Mesenchymal stem cell (in vitro differentiated cells and primary cell): ENCODE measurements around the gene ZNF74.

Source experiments
- DNase-seq: peaks from one replicate; pipeline ENCODE4 v3.0.0-alpha.2; 2013
- H2AFZ ChIP-seq: one replicate; pipeline ENCODE4 v1.6.1; 2013; ENCODE audit warnings: low read depth, mild to moderate bottlenecking, control low read depth, inconsistent platforms, low read length, moderate library complexity
- H2AK5ac ChIP-seq: 2 replicates; pipeline ENCODE4 v1.6.1; 2013; ENCODE audit warnings: low read length, moderate library complexity, mild to moderate bottlenecking, inconsistent platforms; ENCODE audit not compliant: severe bottlenecking
- H2BK120ac ChIP-seq: one replicate; pipeline ENCODE4 v1.6.1; 2013; ENCODE audit warnings: low read depth, mild to moderate bottlenecking, inconsistent platforms, low read length, moderate library complexity
- H2BK12ac ChIP-seq, 2 experiments: one replicate each; pipeline ENCODE4 v1.6.1; 2013; ENCODE audit warnings: inconsistent platforms in 2 of 2, low read length in 2 of 2, mild to moderate bottlenecking in 2 of 2, moderate library complexity in 2 of 2, control low read depth in 1 of 2
- H2BK15ac ChIP-seq: one replicate; pipeline ENCODE4 v1.6.1; 2013; ENCODE audit warnings: mild to moderate bottlenecking, low read depth, inconsistent platforms; ENCODE audit not compliant: poor library complexity, severe bottlenecking
- H2BK5ac ChIP-seq: 2 replicates; pipeline ENCODE4 v1.6.1; 2013; ENCODE audit warnings: low read depth, mild to moderate bottlenecking, low read length, control low read depth, inconsistent platforms; ENCODE audit not compliant: poor library complexity, severe bottlenecking
- H3K14ac ChIP-seq, 2 experiments: one replicate each; pipeline ENCODE4 v1.6.1; 2013; ENCODE audit warnings: inconsistent platforms in 2 of 2, low read length in 2 of 2, control low read depth in 1 of 2, mild to moderate bottlenecking in 1 of 2, moderate library complexity in 1 of 2
- H3K18ac ChIP-seq, 2 experiments: one replicate each; pipeline ENCODE4 v1.6.1; 2013; ENCODE audit warnings: inconsistent platforms in 2 of 2, low read length in 2 of 2, control low read depth in 1 of 2, low read depth in 1 of 2, mild to moderate bottlenecking in 1 of 2
- H3K23ac ChIP-seq, 2 experiments: one replicate each; pipeline ENCODE4 v1.6.1; 2013; ENCODE audit warnings: inconsistent platforms in 2 of 2, low read length in 2 of 2, mild to moderate bottlenecking in 2 of 2, moderate library complexity in 2 of 2, control low read depth in 1 of 2
- H3K27ac ChIP-seq: 2 replicates; pipeline ENCODE4 v1.5.1; 2013; ENCODE audit warnings: mild to moderate bottlenecking, moderate library complexity, low read length, control low read depth, inconsistent platforms; ENCODE audit not compliant: poor library complexity, severe bottlenecking
- H3K27me3 ChIP-seq, 2 experiments: 2 replicates each; pipeline versions ENCODE4 v1.6.1 to v1.7.0; 2013; ENCODE audit warnings: low read length in 2 of 2, mild to moderate bottlenecking in 2 of 2, moderate library complexity in 2 of 2, control low read depth in 1 of 2, inconsistent platforms in 1 of 2; ENCODE audit not compliant: control insufficient read depth in 1 of 2, insufficient read depth in 1 of 2
- H3K36me3 ChIP-seq, 2 experiments: 2 replicates each; pipeline versions ENCODE4 v1.6.1 to v1.7.0; 2013; ENCODE audit warnings: low read length in 2 of 2, control low read depth in 1 of 2, inconsistent platforms in 1 of 2, low read depth in 1 of 2, mild to moderate bottlenecking in 1 of 2; ENCODE audit not compliant: insufficient read depth in 2 of 2, control insufficient read depth in 1 of 2
- H3K4ac ChIP-seq, 2 experiments: one replicate each; pipeline ENCODE4 v1.6.1; 2013; ENCODE audit warnings: inconsistent platforms in 2 of 2, low read length in 2 of 2, mild to moderate bottlenecking in 2 of 2, moderate library complexity in 2 of 2, control low read depth in 1 of 2, low read depth in 1 of 2
- H3K4me1 ChIP-seq: 2 replicates; pipeline ENCODE4 v1.6.1; 2013; ENCODE audit warnings: low read depth, low read length, control low read depth; ENCODE audit not compliant: control insufficient read depth, insufficient read depth
- H3K4me2 ChIP-seq: 2 replicates; pipeline ENCODE4 v1.6.1; 2013; ENCODE audit warnings: low read length, mild to moderate bottlenecking, inconsistent platforms; ENCODE audit not compliant: poor library complexity, severe bottlenecking
- H3K4me3 ChIP-seq, 2 experiments: 2 replicates each; pipeline versions ENCODE4 v1.5.1 to v1.7.0; 2013; ENCODE audit warnings: low read length in 2 of 2, mild to moderate bottlenecking in 2 of 2, control low read depth in 1 of 2, low read depth in 1 of 2; ENCODE audit not compliant: insufficient read depth in 1 of 2
- H3K79me1 ChIP-seq: replicated peaks from 2 replicates; pipeline ENCODE4 v1.6.1; 2013; ENCODE audit warnings: mild to moderate bottlenecking, control low read depth, low read length, inconsistent platforms; ENCODE audit not compliant: poor library complexity, severe bottlenecking
- H3K9ac ChIP-seq: 2 replicates; pipeline ENCODE4 v1.7.0; 2013; ENCODE audit warnings: mild to moderate bottlenecking, low read length, moderate library complexity
- H3K9me3 ChIP-seq: 2 replicates; pipeline ENCODE4 v1.7.0; 2013; ENCODE audit warnings: mild to moderate bottlenecking, low read length; ENCODE audit not compliant: control insufficient read depth
- H4K8ac ChIP-seq: one replicate; pipeline ENCODE4 v1.6.1; 2013; ENCODE audit warnings: inconsistent platforms, mild to moderate bottlenecking, low read length, moderate library complexity
- H4K91ac ChIP-seq: one replicate; pipeline ENCODE4 v1.6.1; 2013; ENCODE audit warnings: mild to moderate bottlenecking, low read length, inconsistent platforms
- WGBS: methylation state at CpG from one replicate; pipeline ENCODE4 v1.1.7; 2013; ENCODE audit warnings: mixed read lengths; 5-methylcytosine and 5-hydroxymethylcytosine counted together

ZNF74 gene

GRCh38 chr22:20433686-20434241, 39.8 kb downstream of the ZNF74 start:
- Histone ChIP-seq H3K9ac (no peak overlapping the region), H3K27ac (no peak overlapping the region), H2BK120ac (no peak overlapping the region), H3K79me1 (peaks cover 53% of the 10 kb centered on the region), H2BK15ac (no peak overlapping the region), H3K4ac (no peak overlapping the region), H2AFZ (no peak overlapping the region), H2AK5ac (no peak overlapping the region), H4K8ac (no peak overlapping the region), H3K4me2 (no peak overlapping the region), H3K27me3 (no peaks in the 10 kb centered on the region), H4K91ac (no peak overlapping the region), H3K4me3 (peak overlapping the region in 1 of 2 experiments; percentile 4), H3K18ac (no peak overlapping the region), H2BK5ac (no peak overlapping the region), H2BK12ac (no peak overlapping the region), H3K4me1 (peaks cover 46% of the 10 kb centered on the region), H3K23ac (no peak overlapping the region), H3K9me3 (no peaks in the 10 kb centered on the region), H3K36me3 (peaks cover 6 to 40% of the 10 kb centered on the region in 2 experiments), H3K14ac (no peak overlapping the region)
- 90% methylated on average over 4 of the region's 4 CpGs for WGBS
- no peak for DNase-seq

GRCh38 chr22:20434264-20434751, 40.4 kb downstream of the ZNF74 start:
- Histone ChIP-seq H3K14ac (no peak overlapping the region), H3K27me3 (no peaks in the 10 kb centered on the region), H2BK5ac (no peak overlapping the region), H2AFZ (no peak overlapping the region), H3K4me1 (peaks cover 49% of the 10 kb centered on the region), H2BK120ac (no peak overlapping the region), H3K23ac (no peak overlapping the region), H2AK5ac (no peak overlapping the region), H3K4me3 (no peak overlapping the region), H3K9me3 (no peaks in the 10 kb centered on the region), H3K4me2 (no peak overlapping the region), H3K79me1 (peaks cover 52% of the 10 kb centered on the region), H4K8ac (no peak overlapping the region), H3K27ac (no peak overlapping the region), H3K4ac (no peak overlapping the region), H2BK15ac (no peak overlapping the region), H3K36me3 (peaks cover 3 to 35% of the 10 kb centered on the region in 2 experiments), H3K9ac (no peak overlapping the region), H3K18ac (no peak overlapping the region), H4K91ac (no peak overlapping the region), H2BK12ac (no peak overlapping the region)
- DNase-seq: no peak
- WGBS: 95% methylated on average over 12 of the region's 12 CpGs

GRCh38 chr22:20434773-20435172, 40.8 kb downstream of the ZNF74 start:
- no peak overlapping the region for H2BK12ac ChIP-seq
- H3K23ac ChIP-seq: no peak overlapping the region
- H3K4me2 ChIP-seq: no peak overlapping the region
- H4K8ac ChIP-seq: no peak overlapping the region
- H3K14ac ChIP-seq: no peak overlapping the region
- peaks cover 49% of the 10 kb centered on the region for H3K4me1 ChIP-seq
- H4K91ac ChIP-seq: no peak overlapping the region
- no peak overlapping the region for H3K4me3 ChIP-seq
- 95% methylated on average over 3 of the region's 3 CpGs for WGBS
- H2BK5ac ChIP-seq: no peak overlapping the region
- no peak for DNase-seq
- peaks cover 3 to 34% of the 10 kb centered on the region in 2 experiments for H3K36me3 ChIP-seq
- no peak overlapping the region for H3K27ac ChIP-seq
- no peak overlapping the region for H2AK5ac ChIP-seq
- H3K79me1 ChIP-seq: peaks cover 48% of the 10 kb centered on the region
- no peak overlapping the region for H2BK15ac ChIP-seq
- H2BK120ac ChIP-seq: no peak overlapping the region
- no peak overlapping the region for H2AFZ ChIP-seq
- no peaks in the 10 kb centered on the region for H3K9me3 ChIP-seq
- no peak overlapping the region for H3K18ac ChIP-seq
- no peak overlapping the region for H3K9ac ChIP-seq
- no peak overlapping the region for H3K4ac ChIP-seq
- no peaks in the 10 kb centered on the region for H3K27me3 ChIP-seq

GRCh38 chr22:20435436-20436306, 41.7 kb downstream of the ZNF74 start:
- no peak overlapping the region for H2BK5ac ChIP-seq

More at GRCh38 chr22:20435436-20436306, 41.7 kb downstream of the ZNF74 start:
- Histone ChIP-seq H2BK15ac (peak overlapping the region; percentile 12), H3K79me1 (peaks cover 39% of the 10 kb centered on the region), H3K9ac (peak overlapping the region; percentile 88), H3K36me3 (peaks cover under 1 to 33% of the 10 kb centered on the region in 2 experiments), H3K4ac (peak overlapping the region; percentile 20 to 70), H3K4me1 (peaks cover 44% of the 10 kb centered on the region), H3K9me3 (no peaks in the 10 kb centered on the region), H2BK12ac (peak overlapping the region in 1 of 2 experiments; percentile 7), H2BK120ac (peak overlapping the region; percentile 61), H3K23ac (no peak overlapping the region), H3K18ac (peak overlapping the region; percentile 63 to 79), H3K14ac (peak overlapping the region in 1 of 2 experiments; percentile 9), H3K27me3 (no peaks in the 10 kb centered on the region), H4K8ac (no peak overlapping the region), H3K27ac (no peak overlapping the region), H2AFZ (no peak overlapping the region), H4K91ac (peak overlapping the region; percentile 43), H3K4me3 (peak overlapping the region; percentile 83 to 95), H2AK5ac (peak overlapping the region; percentile 92), H3K4me2 (peak overlapping the region; percentile 94)
- WGBS: 66% methylated on average over 9 of the region's 11 CpGs
- no peak for DNase-seq
